Right lobe of liver (tissue), 4 donors: ENCODE data around the gene PKD2L2.
"Not testable (repeated sequence)": the region's sequence is repeated elsewhere in the genome, so short reads cannot be mapped to it uniquely, and the experiment has no call there.

Experiments used
- CTCF ChIP-seq, 4 donors: fragments of 200-600 bp in 3 of 4; fragments of 450-650 bp in 1 of 4; IDR thresholded peaks; one replicate each; pipeline versions ENCODE4 v1.5.1 to v1.8.0; 2016 to 2022; ENCODE audit warnings: antibody characterized with exemption in 4 of 4, mild to moderate bottlenecking in 2 of 4
- POLR2A ChIP-seq: fragments of 450-650 bp; IDR thresholded peaks from one replicate; pipeline ENCODE4 v1.6.1; 2017; ENCODE audit warnings: antibody characterized with exemption, mild to moderate bottlenecking
- donor health status: DM: no; HTN: no; CAD: no.
- donor health status: DM: no; HTN: no; CAD: no.
- donor health status: DM: no; HTN: yes; CAD: no.

GRCh38 chr5:137863653-137864052 is 25.6 kb upstream of the PKD2L2 start:
- not testable (repeated sequence) for TF ChIP-seq POLR2A; CTCF (IDR thresholded peaks at IDR 0.05)
